22Rv1 (cell line): Measurements from ENCODE around the gene ZC3H7B.

Experiments used
- ZFX ChIP-seq: fragments of 450-650 bp; IDR thresholded peaks from 2 replicates; pipeline ENCODE4 v1.6.1; 2017; ENCODE audit warnings: antibody characterized with exemption, borderline replicate concordance
- TF ChIP-seq, protein P1 (sequence below): fragments of 450-650 bp; IDR thresholded peaks from 2 replicates; pipeline ENCODE4 v1.5.1; 2017; ENCODE audit warnings: mild to moderate bottlenecking

- TF ChIP-seq, protein P1, sequence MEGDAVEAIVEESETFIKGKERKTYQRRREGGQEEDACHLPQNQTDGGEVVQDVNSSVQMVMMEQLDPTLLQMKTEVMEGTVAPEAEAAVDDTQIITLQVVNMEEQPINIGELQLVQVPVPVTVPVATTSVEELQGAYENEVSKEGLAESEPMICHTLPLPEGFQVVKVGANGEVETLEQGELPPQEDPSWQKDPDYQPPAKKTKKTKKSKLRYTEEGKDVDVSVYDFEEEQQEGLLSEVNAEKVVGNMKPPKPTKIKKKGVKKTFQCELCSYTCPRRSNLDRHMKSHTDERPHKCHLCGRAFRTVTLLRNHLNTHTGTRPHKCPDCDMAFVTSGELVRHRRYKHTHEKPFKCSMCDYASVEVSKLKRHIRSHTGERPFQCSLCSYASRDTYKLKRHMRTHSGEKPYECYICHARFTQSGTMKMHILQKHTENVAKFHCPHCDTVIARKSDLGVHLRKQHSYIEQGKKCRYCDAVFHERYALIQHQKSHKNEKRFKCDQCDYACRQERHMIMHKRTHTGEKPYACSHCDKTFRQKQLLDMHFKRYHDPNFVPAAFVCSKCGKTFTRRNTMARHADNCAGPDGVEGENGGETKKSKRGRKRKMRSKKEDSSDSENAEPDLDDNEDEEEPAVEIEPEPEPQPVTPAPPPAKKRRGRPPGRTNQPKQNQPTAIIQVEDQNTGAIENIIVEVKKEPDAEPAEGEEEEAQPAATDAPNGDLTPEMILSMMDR: no peak
- no peak for TF ChIP-seq ZFX
Observed at GRCh38 chr22:41407433-41407832, 106.1 kb downstream of the ZC3H7B start.
